ENCODE results near the gene GOLT1A.

DNA sequence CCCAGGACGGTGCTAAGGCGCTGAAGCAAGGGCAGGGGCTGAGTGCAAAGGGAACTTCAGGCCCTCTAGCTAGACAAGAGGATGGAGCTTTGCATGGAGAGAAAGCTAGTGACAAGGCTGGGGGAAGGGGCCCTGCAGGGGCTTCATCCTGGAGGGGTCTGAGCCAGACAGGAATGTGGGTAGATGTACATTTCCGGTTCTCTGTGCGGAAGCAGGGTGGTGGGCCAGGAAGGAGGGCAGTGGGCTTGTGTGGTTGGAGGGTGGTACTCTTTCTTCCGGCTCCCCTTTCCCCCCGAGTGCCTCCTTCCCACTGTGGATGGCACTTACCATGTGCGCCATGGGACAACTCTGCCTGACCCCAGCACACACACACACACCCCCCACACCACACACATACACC lies 19.0 kb downstream of the GOLT1A start:
- TF ChIP-seq, protein P1, sequence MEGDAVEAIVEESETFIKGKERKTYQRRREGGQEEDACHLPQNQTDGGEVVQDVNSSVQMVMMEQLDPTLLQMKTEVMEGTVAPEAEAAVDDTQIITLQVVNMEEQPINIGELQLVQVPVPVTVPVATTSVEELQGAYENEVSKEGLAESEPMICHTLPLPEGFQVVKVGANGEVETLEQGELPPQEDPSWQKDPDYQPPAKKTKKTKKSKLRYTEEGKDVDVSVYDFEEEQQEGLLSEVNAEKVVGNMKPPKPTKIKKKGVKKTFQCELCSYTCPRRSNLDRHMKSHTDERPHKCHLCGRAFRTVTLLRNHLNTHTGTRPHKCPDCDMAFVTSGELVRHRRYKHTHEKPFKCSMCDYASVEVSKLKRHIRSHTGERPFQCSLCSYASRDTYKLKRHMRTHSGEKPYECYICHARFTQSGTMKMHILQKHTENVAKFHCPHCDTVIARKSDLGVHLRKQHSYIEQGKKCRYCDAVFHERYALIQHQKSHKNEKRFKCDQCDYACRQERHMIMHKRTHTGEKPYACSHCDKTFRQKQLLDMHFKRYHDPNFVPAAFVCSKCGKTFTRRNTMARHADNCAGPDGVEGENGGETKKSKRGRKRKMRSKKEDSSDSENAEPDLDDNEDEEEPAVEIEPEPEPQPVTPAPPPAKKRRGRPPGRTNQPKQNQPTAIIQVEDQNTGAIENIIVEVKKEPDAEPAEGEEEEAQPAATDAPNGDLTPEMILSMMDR (IDR thresholded peaks at IDR 0.05): no peak
- TF ChIP-seq POLR2A (IDR thresholded peaks at IDR 0.05; ENCODE audit: low read depth): no peak

Data from esophagus muscularis mucosa (tissue), 3 donors.